Measurements from ENCODE around the gene PAPPA.

Gene PAPPA

DNA sequence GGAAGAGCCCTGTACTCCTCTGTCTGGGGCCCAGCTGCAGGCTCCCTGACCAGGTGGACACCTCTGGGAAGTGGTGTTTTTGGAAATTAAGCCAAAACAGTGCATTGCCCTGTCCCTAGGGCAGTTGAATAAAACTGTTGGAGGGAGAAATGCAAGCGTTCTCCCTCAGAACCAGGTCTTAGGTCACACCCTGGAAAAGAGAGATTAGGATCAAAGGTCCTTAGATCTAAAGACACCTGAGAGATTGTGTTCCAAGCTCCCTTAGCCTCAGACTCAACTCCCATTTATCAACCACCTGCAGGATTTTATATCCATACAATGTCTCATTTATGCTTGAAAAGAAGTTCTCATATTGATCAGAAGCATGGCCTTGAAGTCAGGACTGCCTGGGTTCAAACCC, 64.8 kb downstream of the PAPPA start:
- H3K27ac ChIP-seq: no peak overlapping the region
- no peak for DNase-seq (ENCODE audit: low read depth, low spot score)

DNA sequence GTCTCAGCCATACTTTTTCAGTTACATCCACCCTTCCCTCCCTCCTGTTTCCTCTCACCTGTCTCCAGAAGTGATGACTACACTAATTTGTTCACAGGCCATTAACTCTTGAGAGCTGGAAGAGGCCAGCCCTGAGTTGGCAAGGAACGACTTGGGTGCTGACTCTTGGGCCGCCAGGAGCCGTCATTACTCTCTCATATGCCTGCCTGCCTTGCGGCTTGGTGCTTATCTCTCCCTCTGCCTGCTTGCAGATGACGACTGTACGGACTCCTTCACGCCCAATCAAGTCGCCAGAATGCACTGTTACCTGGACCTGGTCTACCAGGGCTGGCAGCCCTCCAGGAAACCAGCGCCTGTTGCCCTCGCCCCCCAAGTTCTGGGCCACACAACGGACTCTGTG, 66.1 kb downstream of the PAPPA start:
- no peak for DNase-seq (ENCODE audit: low read depth, low spot score)
- H3K27ac ChIP-seq: no peak overlapping the region

DNA sequence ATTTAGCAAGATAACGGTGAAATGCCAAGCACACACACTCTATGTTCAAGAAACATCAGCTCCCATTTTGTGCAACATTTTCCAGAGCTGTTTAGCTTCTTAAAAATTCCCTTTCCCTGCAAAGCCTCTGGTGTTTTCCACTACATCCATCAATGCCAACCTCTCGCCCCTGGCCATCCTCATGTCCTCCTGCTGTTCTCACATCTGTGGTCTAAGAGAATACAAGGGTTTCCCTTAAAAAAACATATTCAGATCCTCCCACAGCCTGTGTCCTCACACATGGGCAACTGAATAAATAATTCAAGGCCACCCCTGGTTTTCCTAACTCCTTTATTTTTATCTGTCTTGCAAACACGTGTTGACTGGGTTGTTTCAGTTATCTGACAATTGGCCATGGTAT, 70.3 kb downstream of the PAPPA start:
- no peak overlapping the region for H3K27ac ChIP-seq
- DNase-seq (ENCODE audit: low read depth, low spot score): no peak

DNA sequence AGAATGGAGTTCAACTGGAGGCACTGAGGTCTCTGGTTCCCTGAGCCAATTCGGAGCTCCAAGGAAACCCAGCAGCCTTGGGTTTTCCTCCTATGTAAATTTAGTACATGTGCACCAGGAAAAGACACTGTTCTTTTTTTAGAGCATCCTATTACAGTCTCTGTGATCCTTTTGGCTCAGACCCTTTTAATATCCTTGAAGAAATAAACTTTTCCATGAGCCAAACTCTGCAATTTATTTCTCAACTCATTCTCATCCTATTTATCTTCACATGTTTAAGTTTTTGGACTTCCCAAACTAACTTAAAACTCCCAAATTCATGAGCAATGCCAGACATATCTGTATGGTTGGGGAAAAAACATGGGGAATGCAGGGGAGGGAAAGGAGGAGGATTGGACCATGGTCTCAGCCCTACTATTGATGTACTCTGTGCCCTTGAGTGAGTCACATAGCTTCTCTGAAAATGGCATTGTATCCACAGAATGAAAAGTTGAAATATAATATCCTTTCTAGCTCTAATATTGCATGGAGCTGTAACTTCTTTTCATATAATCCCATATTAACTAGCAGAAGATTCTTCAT, 76.6 kb downstream of the PAPPA start:
- no peak for DNase-seq (ENCODE audit: low read depth, low spot score)
- H3K27ac ChIP-seq: no peak overlapping the region

DNA sequence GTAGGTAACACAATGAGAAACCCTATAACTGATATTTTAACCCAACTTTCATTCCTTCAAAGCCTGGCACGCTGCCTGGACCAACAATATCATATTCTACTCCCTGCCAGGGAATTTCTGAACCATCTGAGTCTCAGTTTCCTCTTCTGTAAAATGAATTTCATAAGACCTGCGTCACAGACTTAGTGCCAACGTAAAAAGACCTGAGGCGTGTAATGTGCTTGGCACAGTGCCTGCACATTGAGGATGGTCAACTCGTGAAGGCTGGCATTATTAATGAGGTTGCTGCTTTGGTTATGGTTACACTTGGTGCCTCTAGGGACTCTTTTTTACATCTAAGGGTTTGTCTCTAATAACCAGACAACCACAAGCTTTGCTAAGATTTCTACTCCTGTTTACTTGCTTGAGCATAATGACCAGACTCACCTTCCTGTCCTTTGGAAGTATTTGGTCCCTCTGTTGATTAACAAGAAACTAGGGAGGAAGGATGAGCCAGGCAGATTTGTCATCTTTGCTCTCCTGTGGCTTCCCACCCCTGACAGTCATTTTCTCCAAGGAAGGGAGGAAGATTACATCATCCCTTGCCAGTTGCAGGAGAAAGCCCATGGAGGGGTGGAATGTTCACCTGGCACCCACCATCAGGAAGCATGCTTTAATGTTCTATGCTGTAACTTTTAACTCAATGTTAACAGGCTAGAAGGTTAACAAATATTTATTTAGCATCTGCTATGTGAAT, 79.0 kb downstream of the PAPPA start:
- H3K27ac ChIP-seq: peak overlapping the region; percentile 62
- no peak for DNase-seq (ENCODE audit: low read depth, low spot score)

DNA sequence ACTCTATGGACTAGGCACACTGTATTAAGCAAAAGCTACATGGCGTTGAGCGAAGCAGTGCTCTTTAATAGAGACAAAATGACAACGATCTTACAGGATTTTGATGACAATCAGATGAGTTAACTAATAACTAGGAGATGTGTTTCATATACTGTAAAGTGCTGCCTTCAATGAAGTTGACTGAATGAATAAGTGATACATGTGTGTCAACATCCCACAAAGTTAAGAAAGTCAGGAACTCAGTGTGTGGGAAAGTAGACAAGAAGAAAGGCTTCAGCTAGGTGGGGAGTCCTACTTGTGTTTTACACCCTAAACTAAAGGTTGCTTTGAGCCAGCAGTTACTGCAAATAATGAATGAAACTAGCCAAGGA, 79.6 kb downstream of the PAPPA start:
- H3K27ac ChIP-seq: peak overlapping the region; percentile 62
- no peak for DNase-seq (ENCODE audit: low read depth, low spot score)

DNA sequence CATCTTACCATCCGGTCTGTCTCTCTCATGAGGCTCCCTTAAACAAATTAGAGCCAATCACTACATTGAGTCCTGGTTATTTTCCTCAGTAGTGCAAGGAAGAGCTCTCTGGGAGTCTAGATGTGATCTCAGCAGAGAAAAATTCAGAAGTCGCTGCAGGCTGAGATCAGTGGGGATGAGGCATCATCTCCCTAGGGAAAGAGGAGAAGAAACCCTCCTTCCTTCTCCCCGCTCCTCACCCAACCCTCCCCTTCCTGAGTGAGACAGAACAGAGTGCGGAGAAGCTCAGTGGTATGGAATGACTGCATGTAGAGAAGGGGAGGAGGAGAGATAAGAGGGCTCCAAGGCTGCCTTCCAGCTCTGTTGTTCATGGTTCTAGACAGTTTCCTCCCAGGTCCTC, 80.5 kb downstream of the PAPPA start:
- DNase-seq (ENCODE audit: low read depth, low spot score): no peak
- H3K27ac ChIP-seq: peak overlapping the region; percentile 62

DNA sequence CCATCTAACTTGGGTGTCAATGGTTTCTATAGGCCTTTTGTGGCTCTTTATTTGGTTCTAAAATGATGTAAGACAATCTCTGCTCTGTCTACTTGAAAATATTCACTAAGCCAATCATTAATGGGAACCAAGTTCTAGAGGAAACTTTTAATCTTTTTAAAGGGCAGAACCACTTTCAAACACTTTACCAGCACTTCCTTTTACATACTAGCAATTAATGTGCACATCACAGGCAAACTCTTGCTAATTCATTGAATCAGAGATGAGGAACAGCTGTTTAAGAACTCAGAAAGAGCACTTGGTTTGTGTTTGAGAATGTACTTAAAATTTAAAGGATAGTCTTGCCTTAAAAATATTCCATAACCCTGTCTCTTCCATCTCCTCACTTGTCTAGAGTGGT, 83.4 kb downstream of the PAPPA start:
- H3K27ac ChIP-seq: no peak overlapping the region
- DNase-seq (ENCODE audit: low read depth, low spot score): no peak

DNA sequence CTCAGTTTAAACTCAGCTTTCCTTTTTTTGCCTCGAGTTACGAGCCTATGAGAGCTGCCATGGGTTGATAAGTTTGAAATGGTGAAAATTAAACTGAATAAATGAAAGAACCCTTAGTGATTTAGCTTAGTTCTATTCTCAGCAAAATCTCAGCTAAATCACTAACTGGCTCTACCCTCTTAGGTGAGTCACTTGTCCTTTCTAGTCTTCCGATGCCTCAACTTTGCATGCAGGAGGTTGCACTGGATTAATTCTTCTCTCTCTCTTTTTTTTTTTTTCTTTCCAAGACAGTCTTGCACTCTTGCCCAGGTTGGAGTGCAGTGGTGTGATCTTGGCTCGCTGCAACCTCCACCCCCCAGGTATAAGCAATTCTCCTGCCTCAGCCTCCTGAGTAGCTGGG, 83.9 kb downstream of the PAPPA start:
- H3K27ac ChIP-seq: no peak overlapping the region
- no peak for DNase-seq (ENCODE audit: low read depth, low spot score)

DNA sequence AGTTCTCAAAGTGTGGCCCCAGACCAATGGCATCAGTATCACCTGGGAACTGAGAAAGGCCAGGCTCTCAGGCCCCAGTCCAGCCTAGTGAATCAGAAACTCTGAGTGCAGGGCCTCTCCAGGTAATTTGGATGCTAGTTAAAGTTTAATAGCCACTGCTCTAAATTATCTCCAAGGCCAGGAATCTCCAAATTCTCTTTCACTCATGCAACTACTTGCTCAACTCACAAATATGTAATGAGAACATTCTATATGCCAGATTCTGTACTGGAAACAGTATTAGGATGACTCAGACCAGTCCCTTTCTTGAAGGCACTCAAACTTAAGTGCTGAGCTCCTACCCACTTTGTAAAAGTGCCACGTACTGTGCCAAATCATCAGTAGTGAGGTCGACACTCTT, 84.6 kb downstream of the PAPPA start:
- DNase-seq (ENCODE audit: low read depth, low spot score): no peak
- H3K27ac ChIP-seq: peak overlapping the region; percentile 7

DNA sequence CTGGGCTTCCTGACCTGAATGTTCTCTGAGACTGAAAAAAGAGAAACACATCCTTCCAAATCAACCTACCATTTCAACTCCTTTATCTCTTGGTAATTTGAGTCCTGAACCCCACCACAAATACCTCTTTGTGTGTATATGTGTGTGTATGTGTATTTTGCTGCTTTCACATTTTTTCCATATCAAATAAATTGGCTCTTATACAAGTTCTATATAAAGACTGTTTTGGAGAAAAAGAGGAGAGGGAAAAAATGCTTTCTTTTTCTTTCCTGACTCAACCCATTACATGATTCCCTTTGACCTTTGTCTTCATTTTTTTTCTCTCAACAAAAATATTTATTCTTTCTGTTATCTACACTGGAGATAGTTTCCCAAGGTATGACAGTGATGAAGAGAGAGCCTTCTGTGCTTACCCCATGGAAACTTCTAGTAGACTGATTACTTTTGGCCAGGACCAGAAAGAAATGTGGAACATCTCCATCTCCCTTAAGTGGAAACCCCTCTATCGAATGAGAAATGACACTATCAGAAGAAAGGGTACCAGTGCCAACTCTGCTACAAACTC, 85.3 kb downstream of the PAPPA start:
- DNase-seq (ENCODE audit: low read depth, low spot score): no peak

DNA sequence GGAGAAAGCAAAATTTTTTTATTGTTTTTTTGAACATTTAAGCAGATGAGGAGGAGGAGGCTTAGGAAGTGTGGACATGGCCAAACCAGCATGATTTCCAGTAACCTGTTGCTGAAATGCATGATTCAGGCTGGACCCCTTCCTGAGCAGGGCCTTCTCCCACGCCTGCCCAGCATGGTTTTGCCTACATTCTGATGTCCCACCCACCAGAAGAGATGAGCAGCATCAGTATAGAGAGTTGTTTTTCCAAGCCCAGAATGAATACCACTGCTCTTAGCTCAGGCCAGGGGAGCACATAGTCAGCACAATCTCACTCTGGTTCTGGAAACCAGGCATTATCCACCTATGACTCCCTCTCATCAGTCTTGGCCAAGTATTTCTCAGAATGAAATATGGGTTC, 90.1 kb downstream of the PAPPA start:
- no peak for DNase-seq (ENCODE audit: low read depth, low spot score)
- no peak overlapping the region for H3K27ac ChIP-seq

More for the DNA sequence above, 85.3 kb downstream of the PAPPA start:
- H3K27ac ChIP-seq: no peak overlapping the region

DNA sequence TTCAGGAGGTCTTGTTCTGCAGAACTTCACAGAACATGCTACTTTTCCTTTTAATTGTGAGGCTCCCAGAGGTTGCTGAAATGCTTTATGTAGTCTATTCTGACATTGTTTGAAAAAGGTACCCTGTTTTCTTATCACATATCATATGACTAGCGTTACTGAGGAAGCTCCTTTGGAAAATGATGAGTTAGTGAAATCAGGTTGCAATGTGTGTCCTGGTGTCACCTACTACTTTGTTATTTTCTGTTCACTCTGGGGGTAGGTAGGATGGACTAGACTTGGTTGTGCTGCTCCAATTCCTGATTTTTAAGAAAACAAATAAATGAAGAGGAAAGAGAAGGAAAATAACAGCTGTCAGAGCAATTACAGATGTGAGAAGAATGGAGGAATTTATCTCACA, 93.7 kb downstream of the PAPPA start:
- DNase-seq (ENCODE audit: low read depth, low spot score): no peak
- no peak overlapping the region for H3K27ac ChIP-seq

DNA sequence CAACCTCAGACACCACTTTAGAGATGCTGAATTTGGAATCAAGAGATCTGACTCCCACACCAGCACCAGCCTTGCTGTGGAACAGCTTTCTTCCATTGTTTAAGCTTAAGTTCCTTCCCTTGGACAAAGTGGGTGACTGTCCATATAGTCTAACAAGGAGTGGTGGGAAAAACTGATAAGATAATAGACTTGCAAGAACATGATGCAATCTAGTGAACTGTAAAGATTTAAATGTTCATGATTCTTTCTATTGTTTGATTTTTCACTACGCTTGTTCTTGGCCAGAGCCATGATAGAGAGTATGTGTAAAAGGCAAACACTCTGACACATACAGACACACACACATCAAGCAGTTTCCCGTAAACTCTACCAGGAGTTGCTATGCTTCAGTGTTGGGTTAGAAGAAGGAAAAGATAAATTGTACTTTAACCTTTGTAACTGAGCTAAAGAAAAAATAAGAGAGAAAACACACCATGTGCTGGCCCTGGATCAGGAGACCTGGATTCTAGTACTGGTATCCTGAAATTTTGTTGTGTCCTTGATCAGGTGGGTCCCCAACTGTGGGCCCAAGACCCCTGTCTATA, 94.3 kb downstream of the PAPPA start:
- no peak for DNase-seq (ENCODE audit: low read depth, low spot score)
- H3K27ac ChIP-seq: no peak overlapping the region

DNA sequence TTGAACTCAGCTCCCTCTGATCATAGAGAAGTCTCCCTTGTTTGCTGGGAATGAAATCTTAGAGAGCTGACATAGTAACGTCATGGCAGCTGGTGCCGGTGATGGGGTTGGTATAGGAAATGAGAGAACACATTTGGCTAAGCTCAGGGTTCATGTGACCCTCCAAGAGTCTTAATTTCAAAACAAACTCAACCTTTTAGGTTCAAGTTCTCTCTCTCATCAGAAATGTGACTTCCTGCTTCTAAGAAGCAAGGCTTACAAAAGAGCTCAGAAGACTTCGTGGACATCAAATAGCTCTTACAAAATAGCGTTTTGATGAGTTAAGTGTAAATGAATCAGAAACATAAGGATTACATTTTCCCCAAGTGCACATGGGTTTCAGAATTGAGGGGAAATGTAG, 97.3 kb downstream of the PAPPA start:
- no peak overlapping the region for H3K27ac ChIP-seq
- no peak for DNase-seq (ENCODE audit: low read depth, low spot score)

DNA sequence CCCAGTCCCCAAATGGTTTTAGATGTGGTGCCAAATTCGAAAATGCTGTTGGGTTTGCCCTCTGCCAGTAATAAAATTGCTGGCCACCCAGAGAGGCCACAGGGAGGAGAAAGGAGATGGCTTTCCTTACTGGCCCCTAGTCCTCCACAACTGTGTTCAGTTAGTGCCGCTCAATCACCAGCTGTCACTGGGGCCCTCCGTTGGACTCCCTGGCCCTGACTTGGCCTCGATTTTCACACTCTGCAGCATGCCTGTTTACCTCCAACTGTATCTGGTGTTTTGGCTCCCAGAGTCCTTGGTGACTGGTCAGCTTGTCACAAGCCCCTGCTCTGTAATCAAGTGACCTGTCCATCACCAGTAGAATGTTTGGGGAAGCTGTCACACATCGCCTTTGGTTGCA, 97.8 kb downstream of the PAPPA start:
- DNase-seq (ENCODE audit: low read depth, low spot score): no peak
- H3K27ac ChIP-seq: no peak overlapping the region

DNA sequence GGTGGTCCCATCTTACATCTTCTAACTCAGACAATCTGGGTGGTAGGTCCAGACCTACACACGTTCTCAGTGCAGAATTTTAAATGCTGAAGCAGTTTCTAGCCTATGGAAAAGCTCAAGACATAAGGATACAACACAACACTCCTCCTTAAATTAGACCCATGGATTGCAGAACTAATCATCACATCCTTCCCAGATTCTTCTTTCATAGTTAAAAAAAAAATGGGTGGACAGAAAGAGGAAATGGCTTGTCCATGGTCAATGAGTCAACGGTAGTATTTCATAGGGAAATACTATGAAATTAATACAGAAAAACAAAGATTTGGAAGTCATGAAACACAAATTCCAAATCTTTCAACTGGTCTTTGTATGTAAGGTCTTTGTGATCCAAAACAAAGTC, 106.9 kb downstream of the PAPPA start:
- H3K27ac ChIP-seq: no peak overlapping the region
- DNase-seq (ENCODE audit: low read depth, low spot score): no peak

DNA sequence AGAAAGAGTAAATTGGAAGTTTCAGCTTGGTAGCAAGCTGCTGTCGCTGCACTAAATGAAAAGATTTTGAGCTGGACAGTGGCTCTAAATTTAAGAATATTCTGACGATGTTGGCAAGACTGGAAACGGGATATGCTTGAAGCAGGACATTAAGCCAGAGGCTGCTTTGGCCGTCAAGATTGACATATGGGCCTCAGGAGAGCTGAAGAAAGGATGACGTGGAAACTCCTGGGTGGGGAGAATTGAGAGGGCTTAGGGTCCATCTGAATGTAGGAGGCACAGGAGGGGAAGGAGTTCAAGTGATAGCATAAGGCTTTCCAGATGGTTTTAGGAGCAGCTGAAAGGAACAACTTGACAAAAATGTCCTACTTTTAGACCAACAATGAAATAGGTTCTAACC, 108.9 kb downstream of the PAPPA start:
- no peak overlapping the region for H3K27ac ChIP-seq
- no peak for DNase-seq (ENCODE audit: low read depth, low spot score)

DNA sequence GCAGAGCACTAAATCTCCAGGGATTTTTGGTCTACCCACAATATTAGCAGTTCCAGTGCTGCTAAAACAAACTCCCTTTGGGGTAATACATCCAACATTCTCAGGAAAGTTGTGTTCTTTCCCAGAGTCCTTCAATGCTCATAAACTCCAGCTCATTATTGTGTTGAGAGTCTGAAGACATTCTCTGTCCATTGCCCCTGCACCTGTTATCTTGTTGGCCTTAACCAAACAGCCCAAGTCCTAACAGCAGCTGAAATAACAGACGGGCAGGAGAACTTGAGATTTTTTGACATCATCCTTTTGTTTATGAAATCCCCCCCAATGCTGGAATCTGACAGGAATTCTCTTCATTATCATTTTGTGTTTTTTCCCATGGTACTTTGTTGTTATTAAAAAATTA, 110.8 kb downstream of the PAPPA start:
- no peak overlapping the region for H3K27ac ChIP-seq
- no peak for DNase-seq (ENCODE audit: low read depth, low spot score)

DNA sequence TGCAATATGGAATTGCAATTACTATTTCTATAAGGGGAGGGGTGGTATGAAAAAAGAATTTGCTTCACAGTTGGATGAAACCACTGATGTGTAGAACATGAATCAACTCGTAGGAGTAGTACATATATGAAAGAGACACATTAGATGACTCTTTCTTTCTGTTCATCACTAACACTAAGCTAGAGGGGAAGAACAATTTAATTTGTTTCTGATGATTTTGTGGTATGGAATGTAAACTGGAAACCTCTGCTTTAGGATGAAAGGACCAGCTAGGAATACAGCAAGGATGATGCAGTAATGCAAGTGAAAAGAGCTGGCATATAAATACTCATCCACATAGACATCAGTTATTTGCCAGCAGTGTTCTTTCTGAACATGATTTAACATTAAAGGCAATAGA, 113.4 kb downstream of the PAPPA start:
- no peak overlapping the region for H3K27ac ChIP-seq
- DNase-seq (ENCODE audit: low read depth, low spot score): peak; percentile 14

DNA sequence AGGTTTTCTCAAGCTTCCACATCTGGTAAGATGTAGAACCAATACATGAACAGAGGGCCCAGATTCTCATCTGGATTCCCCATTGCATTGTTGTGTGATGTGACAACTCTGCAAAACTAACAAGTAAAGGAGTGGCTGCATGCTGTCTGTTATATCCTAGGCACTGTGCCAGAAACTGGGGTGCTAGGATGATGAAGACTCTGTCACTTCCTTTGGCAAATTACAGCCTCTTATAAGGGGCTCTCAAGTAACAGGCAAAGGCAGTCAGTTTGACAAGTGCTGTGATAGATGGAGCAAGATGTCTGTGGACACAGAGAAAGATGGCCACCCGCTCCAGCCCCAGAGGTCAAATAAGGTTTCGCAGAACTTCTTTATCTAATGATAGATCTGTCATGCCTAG, 115.7 kb downstream of the PAPPA start:
- no peak overlapping the region for H3K27ac ChIP-seq
- DNase-seq (ENCODE audit: low read depth, low spot score): no peak

DNA sequence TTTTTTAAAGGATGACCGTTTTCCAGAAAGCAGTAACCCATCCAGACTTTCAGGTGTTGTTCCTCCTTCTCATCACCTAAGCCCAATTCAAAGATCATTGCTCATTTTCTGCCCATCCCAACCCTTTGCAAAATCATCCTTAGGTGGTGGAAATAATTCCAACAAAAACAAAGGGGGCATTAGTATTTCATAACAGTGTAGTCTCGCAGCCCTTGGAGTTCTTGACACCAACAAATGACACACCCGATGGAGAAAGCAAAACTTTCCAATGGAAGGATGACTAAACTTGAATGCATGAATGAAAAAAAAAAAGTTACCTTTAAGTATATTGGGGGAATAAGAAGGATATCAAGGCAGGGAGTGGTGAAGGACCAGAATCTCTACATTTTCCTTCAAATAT, 117.0 kb downstream of the PAPPA start:
- H3K27ac ChIP-seq: no peak overlapping the region
- DNase-seq (ENCODE audit: low read depth, low spot score): no peak
